H4 (cell line): ENCODE results near the gene EHF. TPM values are rescaled to one million over a fixed set of nuclear protein-coding genes. Genes with fewer than 3 reads are reported as not detected.

Experiments used
- DNase-seq: peaks from one replicate; pipeline ENCODE4 v3.0.0-alpha.2; 2015; ENCODE audit warnings: low spot score
- total RNA-seq: library from RNA; depleted of rRNA; stranded (reverse); fragments of >200 nt; shearing (Covaris generic); gene quantifications from 2 replicates; pipeline ENCODE4 v1.2.3, GENCODE V29; 2014

The EHF gene
- total RNA-seq, 1 experiment from 2014 or later, result not detected

DNA sequence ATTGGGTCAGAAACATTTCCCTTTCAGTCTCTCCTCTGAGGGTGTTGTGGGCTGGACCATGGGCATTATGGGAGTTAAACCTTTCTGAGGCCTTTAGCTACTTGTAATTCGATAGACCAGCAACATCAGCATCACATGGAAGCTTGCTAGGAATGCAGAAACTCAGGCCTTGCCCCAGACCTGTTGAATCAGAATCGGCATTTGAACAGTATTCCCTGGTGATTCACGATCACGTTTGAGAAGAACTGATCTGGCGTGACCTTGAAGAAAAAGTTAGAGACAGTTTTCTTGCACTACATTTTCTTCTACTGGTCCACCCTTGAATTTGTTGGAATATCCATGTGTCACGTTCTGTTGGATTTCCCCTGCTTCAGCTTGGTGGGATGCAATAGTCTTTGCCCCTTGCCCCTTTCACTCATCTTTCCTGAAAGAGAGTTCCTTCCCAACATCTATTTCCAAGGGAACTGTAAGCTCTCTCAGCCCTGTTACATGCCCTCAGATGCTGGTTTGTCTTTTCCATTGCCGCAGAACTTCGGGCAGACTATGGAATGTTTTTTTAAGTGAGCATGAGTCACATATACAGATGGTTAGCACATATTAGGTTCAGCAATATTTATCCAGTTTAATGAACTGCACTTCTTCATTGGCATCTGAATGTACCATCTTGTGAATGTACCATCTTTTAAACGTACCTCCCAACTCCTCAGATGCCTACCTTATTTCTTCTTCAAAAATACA, 23.9 kb downstream of the EHF start:
- DNase-seq, result peak; percentile 70

DNA sequence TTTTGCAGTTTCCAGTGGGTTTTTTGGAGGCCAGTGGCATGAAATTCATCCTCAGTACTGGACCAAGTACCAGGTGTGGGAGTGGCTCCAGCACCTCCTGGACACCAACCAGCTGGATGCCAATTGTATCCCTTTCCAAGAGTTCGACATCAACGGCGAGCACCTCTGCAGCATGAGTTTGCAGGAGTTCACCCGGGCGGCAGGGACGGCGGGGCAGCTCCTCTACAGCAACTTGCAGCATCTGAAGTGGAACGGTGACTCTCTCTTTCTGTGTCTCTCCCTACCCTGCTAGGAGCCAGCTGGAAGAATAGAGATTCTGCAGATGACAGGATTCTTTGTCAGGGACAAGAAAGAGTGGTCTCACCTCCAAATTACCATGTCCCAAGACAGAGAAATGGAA, 25.5 kb downstream of the EHF start:
- DNase-seq, result no peak

DNA sequence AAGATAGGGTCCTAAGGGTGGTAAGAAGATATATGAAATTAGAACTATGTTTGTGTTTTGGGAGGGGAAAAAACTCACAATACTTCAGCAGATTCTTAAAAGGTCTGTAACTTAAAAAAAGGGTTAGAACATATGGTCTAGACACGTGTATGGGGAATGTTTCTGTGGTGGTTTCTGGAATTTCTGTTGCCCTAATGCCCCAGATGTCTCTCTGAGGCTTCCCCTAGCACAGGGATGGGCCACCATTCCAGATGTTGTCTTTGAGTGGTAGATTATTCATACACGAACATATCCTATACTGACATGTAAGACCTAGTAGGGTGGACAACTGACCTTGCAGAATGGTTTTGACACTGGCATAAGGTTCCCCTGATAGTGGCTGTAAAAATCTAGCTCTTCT, 26.2 kb downstream of the EHF start:
- DNase-seq, result no peak

DNA sequence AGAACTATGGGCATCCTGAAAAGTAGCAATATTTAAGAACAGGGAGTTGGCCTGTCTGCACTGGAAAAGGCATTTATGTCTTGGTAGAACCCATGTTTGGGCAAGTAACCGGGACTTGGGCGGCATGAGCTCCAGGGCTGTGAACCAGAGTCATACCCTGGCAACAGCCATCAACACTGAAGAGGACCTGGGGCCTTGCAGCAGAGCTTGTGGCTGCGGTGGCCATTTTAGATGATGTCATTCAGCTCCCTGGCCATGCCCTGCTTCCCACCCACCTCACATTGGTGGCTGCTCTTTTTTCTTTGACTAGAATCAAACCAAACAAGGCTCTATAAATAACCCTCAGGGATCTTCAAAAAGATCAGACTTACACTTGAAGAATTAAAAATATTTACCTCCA, 26.6 kb downstream of the EHF start:
- DNase-seq, result peak; percentile 30

DNA sequence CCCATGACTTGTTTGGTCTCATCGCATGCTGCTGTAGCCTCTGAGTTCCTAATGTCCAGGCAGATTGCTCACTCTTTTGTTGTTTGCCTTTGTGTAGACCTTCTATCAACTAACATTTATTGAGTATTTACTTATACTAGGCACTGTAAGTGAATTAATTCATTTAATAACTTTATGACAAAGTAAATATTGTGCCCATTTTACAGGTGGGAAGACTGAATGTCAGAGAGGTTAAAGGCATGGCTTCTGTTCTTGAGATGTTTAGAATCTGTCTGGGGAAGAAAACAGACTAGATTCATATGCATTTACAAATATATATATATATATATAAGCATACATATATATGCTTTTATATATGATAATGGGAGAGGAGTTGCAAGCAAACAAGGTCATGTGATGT, 27.1 kb downstream of the EHF start:
- no peak for DNase-seq

DNA sequence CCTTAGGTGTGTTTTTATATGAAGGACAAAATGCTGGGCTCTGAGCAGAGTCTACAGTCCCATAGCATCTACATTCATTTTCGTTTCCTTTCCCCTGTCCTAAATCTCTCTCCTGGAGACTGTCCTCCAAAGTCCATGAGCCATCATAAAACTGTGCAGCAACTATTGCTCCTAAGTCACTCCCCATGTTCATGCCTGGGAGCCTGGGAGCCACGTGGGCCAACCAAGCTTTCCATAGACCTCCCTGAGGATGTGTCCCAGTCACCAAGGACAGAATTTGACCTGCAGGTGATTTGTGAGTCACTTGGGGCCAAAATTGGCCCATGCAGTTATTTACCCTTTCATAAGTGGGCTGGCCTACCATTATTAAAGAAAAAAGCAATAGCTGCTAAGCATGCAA, 28.7 kb downstream of the EHF start:
- no peak for DNase-seq

DNA sequence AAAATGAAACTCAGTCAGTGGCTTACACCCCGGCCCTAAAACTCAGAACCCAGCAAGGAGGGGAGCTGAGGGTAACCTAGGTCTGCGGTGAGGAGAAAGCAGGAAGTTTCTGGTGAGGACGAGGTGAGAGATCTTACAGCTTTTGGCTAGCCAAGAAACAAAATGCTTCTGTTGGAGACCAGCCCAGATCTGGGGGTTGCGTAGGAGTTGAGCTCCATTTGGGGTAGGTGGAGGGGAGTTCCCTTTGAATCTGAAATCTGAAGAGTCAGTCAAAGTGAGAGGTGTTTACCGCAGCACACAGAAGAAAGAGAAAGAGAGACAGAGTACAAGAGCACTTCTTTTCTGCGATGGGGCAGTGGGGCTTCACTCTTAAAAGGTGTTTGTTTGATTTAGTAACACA, 29.6 kb downstream of the EHF start:
- DNase-seq, result no peak

DNA sequence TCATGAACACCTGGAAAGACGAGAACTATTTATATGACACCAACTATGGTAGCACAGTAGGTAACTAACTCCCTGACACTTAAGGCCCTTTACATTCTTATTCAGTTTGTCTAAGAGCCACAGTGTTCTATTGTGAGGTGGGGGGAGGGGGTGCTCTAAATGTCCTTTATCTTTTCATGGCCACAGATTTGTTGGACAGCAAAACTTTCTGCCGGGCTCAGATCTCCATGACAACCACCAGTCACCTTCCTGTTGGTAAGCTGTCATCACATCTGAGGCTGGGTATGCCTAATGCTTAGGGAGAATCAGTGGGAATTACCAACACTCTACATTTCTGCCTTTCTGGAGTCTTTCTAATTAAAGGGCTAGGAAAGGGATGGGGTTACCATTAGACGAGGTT, 30.7 kb downstream of the EHF start:
- no peak for DNase-seq

DNA sequence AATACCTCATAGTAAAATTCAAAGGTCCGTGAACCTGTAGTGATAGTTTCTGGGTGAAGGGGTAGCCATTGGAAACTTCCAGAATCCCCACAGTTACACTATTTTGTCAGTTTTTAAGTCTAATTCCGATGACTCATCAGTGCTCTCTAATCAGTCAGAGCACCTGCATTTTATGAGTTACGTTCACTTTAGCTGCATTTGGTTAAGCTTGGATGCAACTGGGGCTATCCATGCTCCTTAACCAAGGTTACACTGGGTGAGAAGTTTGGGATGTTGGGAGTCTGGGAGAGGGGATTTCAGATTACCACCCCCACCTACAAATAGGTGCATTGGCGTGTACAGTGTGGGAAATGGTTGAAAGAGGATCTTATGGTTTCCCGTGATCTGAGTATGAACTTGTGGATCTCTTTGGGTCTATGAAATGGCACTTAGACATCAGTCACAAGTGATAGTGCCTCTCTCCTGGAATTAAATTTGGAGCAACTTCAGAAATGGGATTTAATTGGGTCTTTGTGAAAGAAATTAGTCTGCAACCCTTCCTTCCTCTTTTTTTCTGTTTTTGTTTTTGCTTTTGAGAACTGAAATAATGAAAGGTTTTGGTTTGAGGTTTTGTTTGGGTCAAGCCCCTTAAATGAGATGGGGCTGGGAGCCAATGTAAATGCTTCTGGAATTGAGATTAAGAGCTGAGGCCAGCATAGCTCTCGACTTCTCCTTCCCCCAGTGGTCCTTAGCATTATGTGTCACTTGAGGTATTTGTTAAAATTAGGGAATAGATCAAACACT, 31.5 kb downstream of the EHF start:
- DNase-seq, result no peak

DNA sequence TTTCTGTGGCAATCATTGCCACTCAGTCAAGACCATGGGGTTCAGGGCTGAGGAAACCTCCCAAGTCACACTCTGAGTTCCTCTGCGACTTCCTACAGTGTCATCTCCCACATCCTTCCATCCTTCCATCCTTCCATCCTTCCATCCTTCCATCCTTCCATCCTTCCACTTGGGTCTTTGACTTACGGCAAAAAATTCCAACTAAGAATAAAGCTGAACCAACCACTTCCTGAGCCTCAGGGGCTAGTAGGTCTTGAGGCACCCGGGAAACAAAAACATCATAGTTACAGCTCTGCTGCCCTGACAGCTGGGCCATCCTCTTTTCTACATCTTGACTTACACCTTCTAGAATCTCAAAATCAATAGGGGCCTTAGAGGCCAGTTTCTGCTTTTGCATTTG, 32.1 kb downstream of the EHF start:
- DNase-seq, result no peak

DNA sequence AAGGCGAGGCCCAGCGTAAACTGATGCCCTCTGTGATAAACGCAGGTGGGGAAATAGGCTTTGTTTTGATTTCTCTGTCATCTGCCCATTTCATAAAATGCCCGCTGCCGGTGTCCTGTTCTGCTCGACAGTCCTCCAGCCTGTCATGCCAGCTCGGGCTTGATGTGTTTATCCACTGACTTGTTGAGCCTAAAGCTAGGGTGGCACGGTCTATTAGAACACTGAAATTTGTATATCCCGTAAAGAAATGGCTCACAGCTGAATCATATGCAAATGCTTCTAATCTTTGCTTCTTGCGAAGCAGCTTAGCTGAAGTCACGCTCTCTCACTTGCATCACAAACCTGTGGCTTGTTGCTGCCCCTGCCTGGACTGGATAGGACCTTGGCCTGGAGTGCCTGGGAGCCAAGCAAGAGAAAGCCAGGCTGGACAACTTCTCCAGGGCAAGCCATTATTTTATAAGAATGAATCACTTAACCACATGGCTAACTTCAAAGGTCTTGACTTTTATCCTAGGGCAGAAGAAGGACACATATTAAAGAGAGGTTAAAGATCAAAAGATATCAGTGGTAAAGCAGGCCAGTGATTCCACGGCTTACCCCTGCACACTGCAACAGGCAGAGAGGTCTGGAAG, 33.1 kb downstream of the EHF start:
- peak; percentile 96 for DNase-seq

DNA sequence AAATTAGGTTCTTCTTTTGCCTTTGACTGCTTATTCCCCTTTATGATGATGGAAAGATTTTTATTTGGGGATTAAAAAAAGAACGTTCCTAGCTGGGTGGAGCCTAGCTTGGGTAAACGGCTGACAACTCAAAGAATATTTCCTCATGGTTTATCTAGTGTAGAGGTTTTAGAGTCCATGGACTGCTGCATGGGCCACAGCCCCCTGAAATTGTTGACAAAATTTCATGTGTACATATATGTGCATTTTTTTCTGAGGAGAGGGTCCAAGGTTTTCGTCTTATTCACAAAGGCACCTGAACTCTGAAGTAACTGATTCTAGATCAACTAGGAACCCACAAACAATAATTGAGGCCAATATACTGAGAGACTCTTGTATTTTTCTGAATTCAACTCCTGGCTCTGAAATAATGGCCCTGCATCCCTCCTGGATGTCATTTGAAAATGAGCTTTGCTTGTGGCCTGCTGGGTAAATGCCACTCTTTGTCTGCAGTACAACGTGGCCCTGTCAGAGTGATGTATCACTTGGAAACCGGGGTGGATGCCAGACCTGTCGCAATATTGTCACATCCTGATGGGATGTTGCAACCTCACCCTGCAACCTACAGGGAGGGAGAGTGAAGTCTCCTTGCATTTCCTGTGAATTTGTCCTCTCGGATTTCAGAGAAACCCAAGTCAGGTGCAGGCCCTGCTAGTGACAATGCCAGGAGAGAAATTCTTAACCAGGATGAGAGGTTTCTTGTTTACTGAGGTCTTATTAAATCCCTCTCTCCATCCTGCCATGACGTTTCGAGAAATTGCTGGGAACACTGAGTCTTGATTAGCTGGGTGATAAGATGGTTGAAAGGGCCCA, 33.8 kb downstream of the EHF start:
- DNase-seq, result peak; percentile 92

DNA sequence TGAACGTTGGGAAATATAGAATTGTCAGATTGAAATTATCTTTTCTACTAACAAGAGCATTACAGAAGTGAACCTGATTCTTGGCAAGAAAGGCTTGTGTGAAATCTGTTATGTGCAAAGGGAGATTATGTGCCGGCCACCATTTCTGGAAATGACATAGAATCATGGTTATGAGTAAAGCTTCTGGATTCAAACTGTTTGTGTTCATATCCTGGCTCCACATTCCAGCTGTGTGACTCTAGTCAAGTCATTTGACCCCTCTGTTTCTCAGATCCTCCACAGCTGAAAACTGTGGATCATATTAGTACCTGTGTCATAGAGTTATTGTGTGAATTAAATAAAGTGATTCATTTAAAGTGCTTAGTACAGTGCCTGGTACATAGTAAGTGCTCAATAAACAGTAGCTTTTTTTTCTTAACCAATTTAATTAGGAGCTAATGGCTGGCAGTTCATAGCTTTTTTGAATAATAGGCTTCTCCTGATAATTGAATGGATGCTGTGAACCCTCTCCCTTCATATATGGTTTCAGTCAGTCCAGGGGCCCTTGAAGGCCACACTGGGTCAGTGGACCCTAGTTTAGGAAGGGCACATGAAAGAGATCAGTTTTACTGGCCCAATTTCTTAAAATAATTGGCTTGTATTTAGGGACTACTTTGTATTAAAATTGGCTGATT, 34.6 kb downstream of the EHF start:
- peak; percentile 39 for DNase-seq

DNA sequence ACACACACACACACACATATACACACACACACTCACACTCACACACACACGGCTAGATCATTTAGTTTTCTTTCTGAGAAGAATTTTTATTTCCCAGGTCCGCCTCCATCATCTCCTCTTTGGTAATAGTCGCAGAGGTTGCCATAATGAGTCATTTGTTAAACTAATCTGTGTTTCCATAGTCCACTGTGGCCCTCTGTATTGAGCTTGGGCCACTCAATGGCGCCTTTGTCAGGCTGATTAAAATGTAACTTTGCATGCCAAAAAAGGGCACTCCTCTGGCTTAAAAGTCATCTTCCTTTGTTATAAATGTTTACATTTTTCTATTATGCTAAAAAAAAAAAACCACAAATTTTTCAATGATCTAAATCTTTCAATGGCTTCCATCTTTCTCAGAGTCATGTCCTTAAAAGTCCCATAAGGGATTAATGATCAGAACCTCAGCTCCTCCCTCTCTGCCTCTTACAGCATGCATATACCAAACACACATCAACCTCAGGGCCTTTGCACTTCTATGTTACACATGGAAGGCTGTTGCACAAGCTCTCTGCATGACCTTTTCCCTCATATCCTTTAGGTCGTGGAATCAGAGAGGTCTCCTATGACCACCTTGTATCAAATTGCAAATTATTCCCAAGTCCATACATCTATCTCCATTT, 35.3 kb downstream of the EHF start:
- peak; percentile 29 for DNase-seq

DNA sequence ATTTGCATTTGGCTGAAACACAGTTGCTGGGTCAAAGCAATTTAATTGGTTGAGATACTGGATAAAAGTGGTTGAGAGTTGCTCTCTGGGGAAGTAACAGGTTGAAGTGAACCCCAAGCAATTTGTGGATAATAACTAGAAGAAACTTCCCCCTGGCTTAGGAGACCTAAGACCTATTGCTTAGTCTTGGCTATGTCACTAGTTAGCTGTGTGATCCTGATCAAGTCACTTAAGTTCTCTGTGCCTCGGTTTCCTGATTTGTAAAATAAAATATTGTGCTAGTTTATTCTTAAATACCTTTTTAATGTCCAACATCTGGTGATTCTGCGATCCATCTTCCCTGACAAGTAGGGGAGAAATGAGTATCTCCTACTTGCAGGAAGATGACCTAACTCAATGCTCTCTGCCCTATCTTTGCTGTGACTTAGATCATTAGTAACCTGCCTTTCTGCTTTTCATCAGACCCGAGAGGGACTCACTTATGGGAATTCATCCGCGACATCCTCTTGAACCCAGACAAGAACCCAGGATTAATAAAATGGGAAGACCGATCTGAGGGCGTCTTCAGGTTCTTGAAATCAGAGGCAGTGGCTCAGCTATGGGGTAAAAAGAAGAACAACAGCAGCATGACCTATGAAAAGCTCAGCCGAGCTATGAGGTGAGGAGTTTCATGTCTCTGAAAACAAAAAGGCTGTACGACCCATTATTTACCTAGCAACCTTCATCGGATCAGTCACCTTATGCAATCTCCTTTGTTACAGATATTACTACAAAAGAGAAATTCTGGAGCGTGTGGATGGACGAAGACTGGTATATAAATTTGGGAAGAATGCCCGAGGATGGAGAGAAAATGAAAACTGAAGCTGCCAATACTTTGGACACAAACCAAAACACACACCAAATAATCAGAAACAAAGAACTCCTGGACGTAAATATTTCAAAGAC, 37.5 kb downstream of the EHF start:
- DNase-seq, result no peak

DNA sequence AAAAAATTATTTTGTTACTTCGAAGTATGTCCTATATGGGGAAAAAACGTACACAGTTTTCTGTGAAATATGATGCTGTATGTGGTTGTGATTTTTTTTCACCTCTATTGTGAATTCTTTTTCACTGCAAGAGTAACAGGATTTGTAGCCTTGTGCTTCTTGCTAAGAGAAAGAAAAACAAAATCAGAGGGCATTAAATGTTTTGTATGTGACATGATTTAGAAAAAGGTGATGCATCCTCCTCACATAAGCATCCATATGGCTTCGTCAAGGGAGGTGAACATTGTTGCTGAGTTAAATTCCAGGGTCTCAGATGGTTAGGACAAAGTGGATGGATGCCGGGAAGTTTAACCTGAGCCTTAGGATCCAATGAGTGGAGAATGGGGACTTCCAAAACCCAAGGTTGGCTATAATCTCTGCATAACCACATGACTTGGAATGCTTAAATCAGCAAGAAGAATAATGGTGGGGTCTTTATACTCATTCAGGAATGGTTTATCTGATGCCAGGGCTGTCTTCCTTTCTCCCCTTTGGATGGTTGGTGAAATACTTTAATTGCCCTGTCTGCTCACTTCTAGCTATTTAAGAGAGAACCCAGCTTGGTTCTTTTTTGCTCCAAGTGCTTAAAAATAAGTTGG, 38.3 kb downstream of the EHF start:
- DNase-seq, result no peak

DNA sequence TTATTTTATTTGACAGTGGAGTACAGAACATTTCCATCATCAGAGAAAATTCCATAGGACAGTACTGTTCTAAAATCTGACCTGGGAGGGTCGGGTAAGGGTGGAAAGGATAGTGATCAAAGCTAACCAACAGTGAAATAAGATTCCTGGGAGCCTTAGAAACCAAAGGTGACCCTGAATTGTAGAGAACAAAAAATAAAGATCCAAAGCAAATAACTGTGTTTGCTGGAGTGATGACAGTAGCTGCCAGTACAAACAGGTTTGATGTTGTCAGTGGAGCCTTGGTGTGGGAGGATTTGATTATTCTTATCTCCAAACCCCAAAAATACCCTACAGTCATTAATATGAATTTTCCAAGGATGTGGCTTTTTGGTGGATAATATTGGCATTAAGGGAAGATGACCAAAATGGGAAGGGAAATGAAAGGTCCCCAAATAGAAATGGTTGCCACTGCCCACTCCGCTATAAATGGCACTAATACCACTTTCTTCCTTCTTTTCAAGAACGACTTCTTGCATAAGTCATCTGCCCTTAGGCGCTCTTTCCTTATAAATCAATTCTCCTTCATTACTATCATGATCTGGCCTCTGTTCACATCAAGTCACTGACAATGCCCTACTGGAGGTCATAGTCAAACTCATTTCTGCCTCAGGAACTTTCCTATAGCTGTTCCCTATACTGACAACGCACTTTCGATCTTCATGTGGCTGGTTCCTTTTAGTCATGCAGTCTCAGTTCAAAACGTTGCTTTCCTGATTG, 44.4 kb downstream of the EHF start:
- no peak for DNase-seq

DNA sequence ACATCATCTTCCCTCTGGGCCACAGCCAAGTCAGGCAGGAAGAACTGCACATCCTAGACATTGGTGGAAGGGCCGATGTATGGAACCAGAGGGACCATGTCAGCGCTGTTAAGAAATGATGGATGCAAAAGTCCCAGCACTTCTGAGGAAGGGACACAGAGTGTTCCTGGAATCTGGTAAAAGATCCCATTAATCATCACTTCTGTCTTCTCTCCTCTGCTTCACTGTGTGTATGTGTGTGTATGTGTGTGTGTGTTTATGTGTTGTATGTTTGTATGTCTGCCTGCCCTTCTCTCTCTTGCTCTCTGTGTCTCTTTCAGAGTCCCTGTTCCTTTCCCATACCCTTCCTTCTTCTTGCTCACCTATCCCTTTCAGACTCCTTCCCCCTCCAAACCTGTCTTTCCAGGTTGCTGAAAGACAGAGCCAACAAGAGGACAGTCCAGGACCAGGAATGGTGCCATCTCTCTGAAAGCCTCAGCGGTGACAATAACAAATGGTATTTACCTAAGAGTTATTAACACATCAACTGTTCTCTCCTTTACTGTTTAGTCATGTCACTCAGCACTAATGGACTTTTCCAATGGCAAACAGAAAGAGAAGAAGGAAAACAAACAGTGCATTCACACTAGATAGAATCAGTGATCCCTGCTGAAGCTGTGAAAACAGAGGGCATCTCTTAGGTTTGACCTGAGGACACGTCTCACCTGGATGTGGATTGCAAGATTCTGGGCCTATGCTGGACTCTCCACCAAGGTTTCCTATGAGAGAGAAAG, 47.1 kb downstream of the EHF start:
- no peak for DNase-seq
